GM06990 (cell line): ENCODE data around the gene MRGPRF.

Experiments
- DNase-seq: peaks from one replicate; pipeline ENCODE4 v3.0.0-alpha.2; 2011; ENCODE audit not compliant: insufficient read length; ENCODE audit errors: extremely low read depth
- H3K27me3 ChIP-seq: replicated peaks from 2 replicates; pipeline ENCODE4 v1.6.0; 2011; ENCODE audit warnings: low read length; ENCODE audit not compliant: control insufficient read depth, insufficient read depth
- H3K36me3 ChIP-seq: 2 replicates; pipeline ENCODE4 v1.5.1; 2011; ENCODE audit warnings: low read length; ENCODE audit not compliant: control insufficient read depth, insufficient read depth
- H3K4me3 ChIP-seq: replicated peaks from 2 replicates; pipeline ENCODE4 v1.5.1; 2011; ENCODE audit warnings: low read depth, mild to moderate bottlenecking, control low read depth, low read length
- TF ChIP-seq, protein P1 (sequence below): IDR thresholded peaks from 2 replicates; pipeline ENCODE4 v1.5.1; 2011; ENCODE audit warnings: low read length, control low read depth, mild to moderate bottlenecking, inconsistent platforms; ENCODE audit not compliant: insufficient read depth, poor library complexity, severe bottlenecking

Gene MRGPRF, protein sequence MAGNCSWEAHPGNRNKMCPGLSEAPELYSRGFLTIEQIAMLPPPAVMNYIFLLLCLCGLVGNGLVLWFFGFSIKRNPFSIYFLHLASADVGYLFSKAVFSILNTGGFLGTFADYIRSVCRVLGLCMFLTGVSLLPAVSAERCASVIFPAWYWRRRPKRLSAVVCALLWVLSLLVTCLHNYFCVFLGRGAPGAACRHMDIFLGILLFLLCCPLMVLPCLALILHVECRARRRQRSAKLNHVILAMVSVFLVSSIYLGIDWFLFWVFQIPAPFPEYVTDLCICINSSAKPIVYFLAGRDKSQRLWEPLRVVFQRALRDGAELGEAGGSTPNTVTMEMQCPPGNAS

DNA sequence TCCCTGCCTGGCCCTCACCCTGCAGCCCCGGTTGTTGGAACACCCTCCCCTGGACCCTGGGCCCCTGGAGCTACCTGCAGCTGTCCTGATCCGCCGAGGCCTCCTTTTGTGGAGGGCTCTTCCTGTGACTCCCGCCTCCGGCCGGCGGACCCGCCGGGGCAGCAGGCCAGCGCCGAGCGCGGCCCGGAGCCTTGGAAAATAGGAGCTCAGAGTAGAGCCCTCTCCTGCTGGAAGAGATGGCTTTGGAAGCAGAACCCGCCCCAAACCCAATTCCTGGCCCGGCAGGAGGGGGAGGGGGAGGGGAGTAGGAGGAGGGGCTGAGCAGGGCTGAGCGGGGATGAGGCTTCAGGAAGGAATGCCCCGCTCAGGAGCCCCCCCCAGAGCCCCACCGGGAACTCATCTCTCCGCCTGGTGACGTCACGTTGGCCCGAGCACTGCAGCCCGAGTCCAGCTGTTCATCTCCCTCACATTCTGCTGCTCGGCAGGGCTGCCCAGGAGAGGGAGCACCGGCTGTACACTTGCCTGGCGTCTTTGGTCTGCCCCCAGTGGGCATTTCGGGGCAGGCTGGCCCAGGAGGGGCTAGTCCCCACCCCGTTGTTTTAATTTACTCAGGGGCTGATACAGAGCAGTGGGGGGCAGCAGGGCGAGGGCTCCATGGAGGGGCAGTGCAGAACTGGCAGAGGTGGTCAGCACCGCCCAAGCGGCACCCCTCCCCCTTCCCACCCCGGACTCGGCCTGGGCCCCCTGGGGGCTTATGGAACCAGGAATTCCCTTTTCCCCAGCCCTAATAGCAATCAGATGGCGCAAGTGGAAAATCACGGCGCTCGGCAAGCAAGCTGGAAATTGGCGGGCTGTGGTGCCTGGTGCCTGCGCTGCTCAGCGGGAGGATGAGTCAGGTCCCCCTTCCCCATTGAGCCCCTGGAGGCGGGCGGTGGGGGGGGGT is at the start of gene MRGPRF:
Gene MRGPRF (minus strand): TSS at position 238 of the 943 bp plus-strand sequence. CDS start 3,345 bp downstream, outside the sequence.
- TF ChIP-seq, protein P1, sequence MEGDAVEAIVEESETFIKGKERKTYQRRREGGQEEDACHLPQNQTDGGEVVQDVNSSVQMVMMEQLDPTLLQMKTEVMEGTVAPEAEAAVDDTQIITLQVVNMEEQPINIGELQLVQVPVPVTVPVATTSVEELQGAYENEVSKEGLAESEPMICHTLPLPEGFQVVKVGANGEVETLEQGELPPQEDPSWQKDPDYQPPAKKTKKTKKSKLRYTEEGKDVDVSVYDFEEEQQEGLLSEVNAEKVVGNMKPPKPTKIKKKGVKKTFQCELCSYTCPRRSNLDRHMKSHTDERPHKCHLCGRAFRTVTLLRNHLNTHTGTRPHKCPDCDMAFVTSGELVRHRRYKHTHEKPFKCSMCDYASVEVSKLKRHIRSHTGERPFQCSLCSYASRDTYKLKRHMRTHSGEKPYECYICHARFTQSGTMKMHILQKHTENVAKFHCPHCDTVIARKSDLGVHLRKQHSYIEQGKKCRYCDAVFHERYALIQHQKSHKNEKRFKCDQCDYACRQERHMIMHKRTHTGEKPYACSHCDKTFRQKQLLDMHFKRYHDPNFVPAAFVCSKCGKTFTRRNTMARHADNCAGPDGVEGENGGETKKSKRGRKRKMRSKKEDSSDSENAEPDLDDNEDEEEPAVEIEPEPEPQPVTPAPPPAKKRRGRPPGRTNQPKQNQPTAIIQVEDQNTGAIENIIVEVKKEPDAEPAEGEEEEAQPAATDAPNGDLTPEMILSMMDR, result no peak
- H3K36me3 ChIP-seq, result no peaks in the 10 kb centered on the region
- H3K4me3 ChIP-seq, result no peak within 1 kb of the TSS
- DNase-seq, result no peak
- H3K27me3 ChIP-seq, result peaks cover 3% of the 10 kb centered on the region; the same call in 1 of the 2 replicates

DNA sequence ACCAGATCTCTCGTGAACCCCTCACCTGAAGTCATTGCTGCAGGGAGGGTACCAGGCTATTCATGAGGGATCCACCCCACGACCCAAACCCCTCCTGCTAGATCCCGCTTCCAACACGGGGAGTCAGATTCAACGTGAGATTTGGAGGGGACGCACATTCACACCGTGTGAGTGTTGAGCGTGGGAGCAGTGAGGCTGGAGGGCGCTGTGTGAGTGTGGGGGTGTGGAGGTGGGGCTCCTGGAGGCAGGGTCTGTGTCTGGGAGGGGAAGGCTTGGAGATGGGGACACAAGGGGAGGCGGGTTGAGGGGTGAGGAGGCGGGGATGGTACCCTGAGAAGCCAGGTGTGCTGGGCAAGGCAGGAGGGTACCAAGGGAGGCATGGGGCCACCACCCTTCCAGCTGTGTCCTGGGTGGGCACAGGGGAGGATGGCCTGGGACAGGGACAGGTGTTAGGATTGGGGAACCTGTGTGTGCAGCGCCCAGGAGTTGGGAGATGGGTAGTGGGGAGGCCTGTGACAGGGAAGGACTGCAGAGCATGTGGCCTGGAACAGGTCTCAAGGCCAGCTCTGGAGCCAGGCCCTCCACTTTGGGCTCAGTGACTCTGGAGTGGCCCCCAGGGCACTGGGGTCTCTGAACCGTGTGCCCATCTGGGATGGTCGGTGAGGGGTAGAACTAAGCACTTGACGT is 49.3 kb upstream of the MRGPRF start:
- no peak for DNase-seq
- H3K27me3 ChIP-seq, result no peaks in the 10 kb centered on the region
- H3K36me3 ChIP-seq, result peaks cover 4% of the 10 kb centered on the region
- H3K4me3 ChIP-seq, result no peak overlapping the region
- TF ChIP-seq, protein P1, result no peak

DNA sequence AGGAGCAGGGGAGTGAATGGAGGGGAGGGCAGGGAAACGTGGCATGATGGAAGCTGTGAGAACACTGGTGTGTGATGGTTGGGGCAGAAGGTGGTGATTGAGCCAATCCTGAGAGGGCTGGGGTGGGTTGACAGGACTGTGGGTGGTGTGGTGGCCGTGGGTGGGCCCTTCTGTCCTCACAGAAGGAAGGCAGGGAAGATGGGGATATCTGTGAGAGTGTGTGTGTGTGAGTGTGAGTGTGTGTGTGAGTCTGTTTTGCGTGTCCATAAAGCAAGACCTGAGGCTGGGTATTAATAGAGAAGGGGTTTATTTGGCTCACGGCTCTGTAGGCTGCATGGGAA is 48.6 kb upstream of the MRGPRF start:
- Histone ChIP-seq H3K27me3 (no peaks in the 10 kb centered on the region), H3K36me3 (peaks cover 4% of the 10 kb centered on the region), H3K4me3 (no peak overlapping the region)
- TF ChIP-seq, protein P1, result no peak
- no peak for DNase-seq

DNA sequence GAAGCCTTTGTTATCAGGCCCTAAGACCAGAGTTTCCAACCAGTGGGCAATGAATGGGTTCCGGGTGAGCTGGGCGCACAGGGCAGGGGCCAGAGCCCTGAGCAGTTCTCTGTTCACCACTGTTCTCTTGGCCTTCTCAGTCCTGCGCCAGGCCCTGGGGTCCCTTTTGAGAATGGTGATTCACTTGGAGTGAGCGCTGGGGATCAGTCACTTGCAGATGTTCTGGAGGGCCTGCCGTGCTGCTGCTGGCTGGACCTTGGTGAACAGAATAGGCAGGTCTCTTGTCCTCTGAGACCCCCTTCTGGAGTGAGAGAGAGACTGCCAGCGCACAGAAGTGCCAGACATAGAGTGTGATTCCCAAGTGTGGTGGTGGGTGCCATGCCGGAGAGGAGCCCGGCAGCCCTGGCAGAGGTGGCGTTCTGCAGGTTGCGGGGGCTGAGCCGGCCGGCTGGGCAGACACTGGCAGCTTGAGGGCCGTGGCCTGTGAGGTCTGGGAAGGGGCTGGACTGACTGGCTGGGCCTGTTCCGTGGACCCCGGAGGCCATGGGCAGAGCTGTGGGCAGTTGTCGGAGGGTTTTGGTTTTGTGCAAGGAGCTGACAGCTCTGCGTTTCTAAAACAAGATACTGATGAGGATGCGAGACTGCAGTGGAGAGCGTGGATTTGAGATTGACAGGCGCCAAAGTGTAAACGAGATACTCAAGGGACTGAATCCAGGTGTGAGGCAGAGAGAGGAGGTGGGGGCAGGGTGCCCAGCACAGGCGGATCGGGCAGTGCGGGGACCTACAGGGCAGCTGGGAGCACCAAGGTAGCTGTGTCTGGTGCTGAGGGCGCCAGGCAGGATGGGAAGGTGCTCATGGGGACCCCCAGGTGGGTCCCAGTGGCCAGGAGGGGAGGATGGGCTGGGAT is 48.0 kb upstream of the MRGPRF start:
- H3K4me3 ChIP-seq, result no peak overlapping the region
- no peak for DNase-seq
- peaks cover 4% of the 10 kb centered on the region for H3K36me3 ChIP-seq
- H3K27me3 ChIP-seq, result no peaks in the 10 kb centered on the region
- TF ChIP-seq, protein P1, result no peak

DNA sequence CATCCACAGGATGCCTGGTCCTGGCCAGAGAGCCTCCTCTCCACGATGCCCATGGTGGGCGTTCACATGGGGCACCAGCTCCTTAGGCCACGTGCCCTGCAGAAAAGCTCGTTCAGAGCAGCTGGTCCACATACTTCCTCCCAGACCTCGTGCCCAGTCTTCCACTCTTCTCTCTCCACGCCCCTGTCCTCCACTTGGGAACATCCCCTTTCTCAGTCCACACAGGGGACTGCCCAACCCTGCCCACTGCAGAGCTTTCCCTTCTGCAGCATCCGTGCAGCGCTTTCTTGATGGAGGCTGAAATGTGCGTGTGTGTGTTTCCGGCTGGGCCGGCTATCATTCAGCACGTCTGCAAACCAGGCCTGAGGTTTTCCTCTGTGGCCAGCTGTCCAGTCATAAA is 46.9 kb upstream of the MRGPRF start:
- Histone ChIP-seq H3K36me3 (peaks cover 4% of the 10 kb centered on the region), H3K27me3 (no peaks in the 10 kb centered on the region), H3K4me3 (no peak overlapping the region)
- TF ChIP-seq, protein P1, result no peak
- no peak for DNase-seq
